ENCODE measurements around the gene AASS.

Gene AASS

DNA sequence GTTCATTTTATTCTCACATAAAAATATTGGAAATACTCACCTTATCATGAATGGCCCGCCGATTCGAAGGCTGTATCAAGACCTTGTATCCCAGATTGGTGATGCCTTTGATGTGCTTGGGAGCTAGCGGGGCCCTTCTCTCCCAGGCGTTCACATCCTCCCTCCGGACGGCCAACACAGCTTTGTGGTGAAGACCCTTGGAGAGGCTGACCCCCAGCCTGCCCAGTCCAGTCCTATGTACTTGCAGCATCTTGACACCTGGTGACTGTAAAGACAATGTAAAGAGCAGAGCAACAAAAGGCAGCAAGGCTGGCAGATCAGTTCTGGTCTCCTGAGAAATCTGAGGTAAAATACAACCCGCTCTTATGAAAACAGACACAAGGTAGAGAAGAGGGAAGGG, 10.6 kb downstream of the AASS start:
- no peak overlapping the region for H3K4me3 ChIP-seq (ENCODE audit: severe bottlenecking)
- peaks cover 8% of the 10 kb centered on the region for H3K4me1 ChIP-seq (ENCODE audit: insufficient read depth, poor library complexity, severe bottlenecking)
- DNase-seq (ENCODE audit: low spot score) (no peak), ATAC-seq (ENCODE audit: low read depth) (no peak)
- no peaks in the 10 kb centered on the region for H3K9me3 ChIP-seq (ENCODE audit: severe bottlenecking)
- H3K27ac ChIP-seq (ENCODE audit: poor library complexity, severe bottlenecking) = no peak overlapping the region
- no peaks in the 10 kb centered on the region for H3K36me3 ChIP-seq (ENCODE audit: low read depth)
- no peaks in the 10 kb centered on the region for H3K27me3 ChIP-seq (ENCODE audit: insufficient read depth, poor library complexity, severe bottlenecking)
- TF ChIP-seq, protein P1, sequence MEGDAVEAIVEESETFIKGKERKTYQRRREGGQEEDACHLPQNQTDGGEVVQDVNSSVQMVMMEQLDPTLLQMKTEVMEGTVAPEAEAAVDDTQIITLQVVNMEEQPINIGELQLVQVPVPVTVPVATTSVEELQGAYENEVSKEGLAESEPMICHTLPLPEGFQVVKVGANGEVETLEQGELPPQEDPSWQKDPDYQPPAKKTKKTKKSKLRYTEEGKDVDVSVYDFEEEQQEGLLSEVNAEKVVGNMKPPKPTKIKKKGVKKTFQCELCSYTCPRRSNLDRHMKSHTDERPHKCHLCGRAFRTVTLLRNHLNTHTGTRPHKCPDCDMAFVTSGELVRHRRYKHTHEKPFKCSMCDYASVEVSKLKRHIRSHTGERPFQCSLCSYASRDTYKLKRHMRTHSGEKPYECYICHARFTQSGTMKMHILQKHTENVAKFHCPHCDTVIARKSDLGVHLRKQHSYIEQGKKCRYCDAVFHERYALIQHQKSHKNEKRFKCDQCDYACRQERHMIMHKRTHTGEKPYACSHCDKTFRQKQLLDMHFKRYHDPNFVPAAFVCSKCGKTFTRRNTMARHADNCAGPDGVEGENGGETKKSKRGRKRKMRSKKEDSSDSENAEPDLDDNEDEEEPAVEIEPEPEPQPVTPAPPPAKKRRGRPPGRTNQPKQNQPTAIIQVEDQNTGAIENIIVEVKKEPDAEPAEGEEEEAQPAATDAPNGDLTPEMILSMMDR (IDR thresholded peaks at IDR 0.05; ENCODE audit: poor library complexity, severe bottlenecking) = no peak

DNA sequence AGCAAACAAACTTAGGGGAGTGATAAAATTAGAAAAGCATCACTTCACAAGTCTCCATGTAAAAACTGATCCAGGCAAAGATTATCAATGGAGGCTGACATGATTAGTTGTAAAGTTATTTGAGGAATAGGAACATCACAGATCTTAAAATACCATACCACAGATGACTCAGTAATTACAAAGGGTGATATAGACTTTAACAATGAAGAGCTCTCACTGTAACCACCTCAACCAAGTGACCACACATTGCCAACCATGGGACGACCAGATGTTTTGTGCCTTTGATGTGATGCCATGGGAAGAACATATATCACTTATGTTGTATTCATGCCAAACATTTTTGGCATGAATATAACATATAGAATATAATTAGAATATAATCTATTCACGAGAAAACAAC, 11.7 kb downstream of the AASS start:
- H3K27ac ChIP-seq (ENCODE audit: poor library complexity, severe bottlenecking) = no peak overlapping the region
- H3K9me3 ChIP-seq (ENCODE audit: severe bottlenecking) = no peaks in the 10 kb centered on the region
- TF ChIP-seq, protein P1 (IDR thresholded peaks at IDR 0.05; ENCODE audit: poor library complexity, severe bottlenecking) = no peak
- H3K4me3 ChIP-seq (ENCODE audit: severe bottlenecking) = no peak overlapping the region
- no peaks in the 10 kb centered on the region for H3K27me3 ChIP-seq (ENCODE audit: insufficient read depth, poor library complexity, severe bottlenecking)
- H3K4me1 ChIP-seq (ENCODE audit: insufficient read depth, poor library complexity, severe bottlenecking) = peaks cover 3% of the 10 kb centered on the region
- ATAC-seq (ENCODE audit: low read depth) (peak; percentile 74), DNase-seq (ENCODE audit: low spot score) (no peak)
- H3K36me3 ChIP-seq (ENCODE audit: low read depth) = no peaks in the 10 kb centered on the region

DNA sequence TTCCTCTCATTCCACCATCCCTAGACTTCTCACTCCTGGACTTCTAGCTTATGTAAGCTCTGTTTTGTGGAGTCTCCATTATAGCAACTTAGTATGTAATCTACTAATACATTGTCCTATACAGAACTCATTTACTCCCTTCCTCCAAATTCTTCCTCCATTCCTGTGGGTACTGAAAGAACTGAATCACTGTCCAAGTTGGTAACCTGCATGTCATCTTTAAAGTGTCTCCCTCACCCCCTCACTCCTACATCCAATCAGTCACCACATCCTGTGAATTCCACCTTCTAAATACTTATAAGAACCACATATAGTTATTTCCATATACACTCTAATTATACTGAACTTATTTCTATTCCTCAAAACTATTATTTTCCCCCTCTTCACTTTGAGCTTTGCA, 20.3 kb downstream of the AASS start:
- Histone ChIP-seq H3K36me3 (ENCODE audit: low read depth) (no peaks in the 10 kb centered on the region), H3K27ac (ENCODE audit: poor library complexity, severe bottlenecking) (no peak overlapping the region), H3K4me3 (ENCODE audit: severe bottlenecking) (no peak overlapping the region), H3K27me3 (ENCODE audit: insufficient read depth, poor library complexity, severe bottlenecking) (no peaks in the 10 kb centered on the region), H3K4me1 (ENCODE audit: insufficient read depth, poor library complexity, severe bottlenecking) (no peaks in the 10 kb centered on the region), H3K9me3 (ENCODE audit: severe bottlenecking) (no peaks in the 10 kb centered on the region)
- TF ChIP-seq, protein P1 (IDR thresholded peaks at IDR 0.05; ENCODE audit: poor library complexity, severe bottlenecking) = no peak
- DNase-seq (ENCODE audit: low spot score) (no peak), ATAC-seq (ENCODE audit: low read depth) (no peak)

GRCh38 chr7:122118757-122119156, 25.3 kb downstream of the AASS start:
- Histone ChIP-seq H3K27me3 (ENCODE audit: insufficient read depth, poor library complexity, severe bottlenecking) (no peaks in the 10 kb centered on the region), H3K9me3 (ENCODE audit: severe bottlenecking) (no peaks in the 10 kb centered on the region)

DNA sequence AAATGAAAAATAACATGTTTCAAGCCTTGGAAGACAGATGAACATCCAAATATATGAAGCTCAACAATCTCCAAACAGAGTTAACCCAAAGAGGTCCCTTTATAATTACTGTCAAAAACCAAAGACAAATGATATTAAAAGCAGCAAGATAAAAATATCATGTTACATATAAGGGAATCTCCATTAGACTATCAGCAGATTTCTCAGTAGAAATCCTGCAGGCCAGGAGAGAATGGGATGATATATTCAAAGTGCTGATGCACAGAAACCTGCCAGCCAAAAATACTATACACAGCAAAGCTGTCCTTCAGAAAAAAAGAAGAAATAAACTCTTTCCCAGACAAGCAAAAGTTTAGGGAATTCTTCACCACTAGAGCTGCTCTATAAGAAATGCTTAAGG, 41.0 kb downstream of the AASS start:
- Histone ChIP-seq H3K4me1 (ENCODE audit: insufficient read depth, poor library complexity, severe bottlenecking) (no peaks in the 10 kb centered on the region), H3K9me3 (ENCODE audit: severe bottlenecking) (no peaks in the 10 kb centered on the region), H3K27ac (ENCODE audit: poor library complexity, severe bottlenecking) (no peak overlapping the region), H3K4me3 (ENCODE audit: severe bottlenecking) (no peak overlapping the region), H3K27me3 (ENCODE audit: insufficient read depth, poor library complexity, severe bottlenecking) (no peaks in the 10 kb centered on the region), H3K36me3 (ENCODE audit: low read depth) (no peaks in the 10 kb centered on the region)
- no peak for DNase-seq (ENCODE audit: low spot score)
- TF ChIP-seq, protein P1 (IDR thresholded peaks at IDR 0.05; ENCODE audit: poor library complexity, severe bottlenecking) = no peak
- ATAC-seq (ENCODE audit: low read depth) = no peak

More at GRCh38 chr7:122118757-122119156, 25.3 kb downstream of the AASS start:
- H3K4me3 ChIP-seq (ENCODE audit: severe bottlenecking) = no peak overlapping the region
- H3K27ac ChIP-seq (ENCODE audit: poor library complexity, severe bottlenecking) = no peak overlapping the region
- ATAC-seq (ENCODE audit: low read depth) = no peak
- no peak for DNase-seq (ENCODE audit: low spot score)
- no peaks in the 10 kb centered on the region for H3K4me1 ChIP-seq (ENCODE audit: insufficient read depth, poor library complexity, severe bottlenecking)
- no peaks in the 10 kb centered on the region for H3K36me3 ChIP-seq (ENCODE audit: low read depth)
- TF ChIP-seq, protein P1 (IDR thresholded peaks at IDR 0.05; ENCODE audit: poor library complexity, severe bottlenecking) = no peak

All from RWPE2 (cell line).